GM20431 (cell line): ENCODE measurements around the gene KRT71.

Source experiments
- in situ Hi-C: fragments of 300-500 bp; cut with MseI, MboI; formaldehyde crosslinking; loops from one replicate; pipeline ENCODE4 v1.15.0; 2020; ENCODE audit warnings: low sequenced_read_pairs; ENCODE audit not compliant: unreplicated experiment

Gene KRT71

GRCh38 chr12:52552681-52553195, at the start of gene KRT71:
Gene KRT71 (minus strand): TSS chr12:52553145. CDS start chr12:52553077, 68 bp downstream.
- in situ Hi-C loops = no loop called here

GRCh38 chr12:52602552-52602951, 49.6 kb upstream of the KRT71 start:
- in situ Hi-C loops = no loop called here

- in situ Hi-C loops = no loop called here
These were observed 48.7 kb upstream of the KRT71 start for GRCh38 chr12:52601671-52602070.

GRCh38 chr12:52600941-52601481, 48.1 kb upstream of the KRT71 start, which contains the start of gene KRT72:
Gene KRT72 (minus strand): TSS chr12:52601463. CDS start chr12:52601452, 11 bp downstream.
- in situ Hi-C loops = no loop called here

GRCh38 chr12:52600475-52600874, 47.5 kb upstream of the KRT71 start:
- in situ Hi-C loops = no loop called here

GRCh38 chr12:52600071-52600470, 47.1 kb upstream of the KRT71 start:
- in situ Hi-C loops = no loop called here

GRCh38 chr12:52598966-52599365, 46.0 kb upstream of the KRT71 start:
- in situ Hi-C loops = loop anchor here (25.0 kb wide), 1 partner anchor 388 kb away; no protein-coding TSS in a partner anchor

- in situ Hi-C loops = loop anchor here (25.0 kb wide), 1 partner anchor 393 kb away; no protein-coding TSS in a partner anchor
These were observed 41.3 kb upstream of the KRT71 start for GRCh38 chr12:52594237-52594636.

- in situ Hi-C loops = loop anchor here (25.0 kb wide), 1 partner anchor 396 kb away; no protein-coding TSS in a partner anchor
These were observed 38.6 kb upstream of the KRT71 start for GRCh38 chr12:52591521-52591920.

GRCh38 chr12:52590021-52590420, 37.1 kb upstream of the KRT71 start:
- in situ Hi-C loops = loop anchor here (25.0 kb wide), 1 partner anchor 397 kb away; no protein-coding TSS in a partner anchor

GRCh38 chr12:52587563-52587962, 34.6 kb upstream of the KRT71 start:
- in situ Hi-C loops = loop anchor here (10.0 to 25.0 kb wide), 2 partner anchors 287 to 400 kb away; no protein-coding TSS in a partner anchor

- in situ Hi-C loops = loop anchor here (10.0 to 25.0 kb wide), 2 partner anchors 289 to 401 kb away; no protein-coding TSS in a partner anchor
These were observed 33.0 kb upstream of the KRT71 start for GRCh38 chr12:52585946-52586345.

GRCh38 chr12:52585066-52585465, 32.1 kb upstream of the KRT71 start:
- in situ Hi-C loops = loop anchor here (10.0 to 25.0 kb wide), 2 partner anchors 290 to 402 kb away; no protein-coding TSS in a partner anchor

- in situ Hi-C loops = loop anchor here (10.0 to 25.0 kb wide), 2 partner anchors 291 to 403 kb away; no protein-coding TSS in a partner anchor
These were observed 31.3 kb upstream of the KRT71 start for GRCh38 chr12:52584156-52584682.

- in situ Hi-C loops = loop anchor here (10.0 to 25.0 kb wide), 2 partner anchors 292 to 404 kb away; no protein-coding TSS in a partner anchor
These were observed 30.1 kb upstream of the KRT71 start for GRCh38 chr12:52582971-52583456.

- in situ Hi-C loops = loop anchor here (10.0 to 25.0 kb wide), 2 partner anchors 292 to 405 kb away; no protein-coding TSS in a partner anchor
These were observed 29.5 kb upstream of the KRT71 start for GRCh38 chr12:52582486-52582885.

- in situ Hi-C loops = loop anchor here (10.0 to 25.0 kb wide), 2 partner anchors 293 to 406 kb away; no protein-coding TSS in a partner anchor
These were observed 28.5 kb upstream of the KRT71 start for GRCh38 chr12:52581481-52581880.

- in situ Hi-C loops = loop anchor here (10.0 to 25.0 kb wide), 2 partner anchors 294 to 406 kb away; no protein-coding TSS in a partner anchor
These were observed 28.1 kb upstream of the KRT71 start for GRCh38 chr12:52581066-52581465.

- in situ Hi-C loops = loop anchor here (10.0 to 25.0 kb wide), 2 partner anchors 294 to 407 kb away; no protein-coding TSS in a partner anchor
These were observed 27.6 kb upstream of the KRT71 start for GRCh38 chr12:52580496-52580895.
